SU-DHL-6 (cell line): Measurements from ENCODE around the gene SNTG2.

Experiments
- H2AFZ ChIP-seq: fragments of 200-600 bp; sonication (generic); 2 replicates; pipeline ENCODE4 v1.6.1; 2014; ENCODE audit warnings: low read depth, mild to moderate bottlenecking, moderate library complexity, mixed read lengths, antibody characterized with exemption, low read length; ENCODE audit not compliant: severe bottlenecking
- H3F3A ChIP-seq: fragments of 200-600 bp; shearing (Covaris generic); 2 replicates; pipeline ENCODE4 v1.6.0; 2016; ENCODE audit warnings: antibody characterized with exemption, mild to moderate bottlenecking; ENCODE audit not compliant: insufficient read depth
- H3K27ac ChIP-seq: fragments of 200-600 bp; sonication (generic); 2 replicates; pipeline ENCODE4 v1.5.1; 2016; ENCODE audit warnings: low read depth, mild to moderate bottlenecking, low read length, moderate library complexity, mixed read lengths
- H3K27me3 ChIP-seq: fragments of 200-600 bp; sonication (generic), shearing (Covaris generic); 2 replicates; pipeline ENCODE4 v1.6.0; 2014; ENCODE audit warnings: mild to moderate bottlenecking, low read length
- H3K36me3 ChIP-seq: fragments of 200-600 bp; sonication (generic); 2 replicates; pipeline ENCODE4 v1.6.1; 2014; ENCODE audit warnings: mild to moderate bottlenecking, low read length, mixed read lengths
- H3K4me2 ChIP-seq: fragments of 300-600, 200-600 bp; shearing (Covaris generic), sonication (generic); 2 replicates; pipeline ENCODE4 v1.6.0; 2014; ENCODE audit warnings: low read length, low read depth, mild to moderate bottlenecking; ENCODE audit not compliant: poor library complexity, severe bottlenecking
- H3K4me3 ChIP-seq: fragments of 200-600 bp; sonication (generic); 2 replicates; pipeline ENCODE4 v1.5.1; 2014; ENCODE audit warnings: antibody characterized with exemption, low read length, mild to moderate bottlenecking, mixed read lengths; ENCODE audit not compliant: insufficient read depth, poor library complexity, severe bottlenecking
- H3K79me2 ChIP-seq: fragments of 200-600 bp; sonication (generic); 2 replicates; pipeline ENCODE4 v1.6.1; 2014; ENCODE audit warnings: mild to moderate bottlenecking, low read length, moderate library complexity; ENCODE audit not compliant: insufficient read depth
- H3K9ac ChIP-seq: fragments of 200-600 bp; sonication (generic); 2 replicates; pipeline ENCODE4 v1.7.0; 2014; ENCODE audit warnings: mild to moderate bottlenecking, low read length
- H3K9me2 ChIP-seq: fragments of 200-600 bp; sonication (generic); replicated peaks from 2 replicates; pipeline ENCODE4 v1.6.1; 2014; ENCODE audit warnings: low read length; ENCODE audit not compliant: insufficient read depth
- H3K9me3 ChIP-seq: fragments of 200-600 bp; sonication (generic); 2 replicates; pipeline ENCODE4 v1.6.1; 2014; ENCODE audit warnings: low read length, mixed read lengths; ENCODE audit not compliant: insufficient read depth
- H4K20me1 ChIP-seq: fragments of 200-600 bp; sonication (generic); 2 replicates; pipeline ENCODE4 v1.6.1; 2014; ENCODE audit warnings: low read depth, mild to moderate bottlenecking, antibody characterized with exemption, low read length, moderate library complexity, mixed read lengths
- EZH2phosphoT487 ChIP-seq: fragments of 200-600 bp; sonication (generic), shearing (Covaris generic); conservative IDR thresholded peaks from 2 replicates; pipeline ENCODE4 v1.6.1; 2018; ENCODE audit warnings: mild to moderate bottlenecking, antibody characterized with exemption, low read length, moderate library complexity, mixed read lengths
- TF ChIP-seq, protein P1 (sequence below): fragments of 200-600 bp; sonication (generic); IDR thresholded peaks from one replicate; pipeline ENCODE4 v1.5.1; 2017; ENCODE audit warnings: antibody characterized with exemption, mild to moderate bottlenecking, low read length, moderate library complexity; ENCODE audit not compliant: insufficient read depth, poor library complexity, severe bottlenecking

The SNTG2 gene

DNA sequence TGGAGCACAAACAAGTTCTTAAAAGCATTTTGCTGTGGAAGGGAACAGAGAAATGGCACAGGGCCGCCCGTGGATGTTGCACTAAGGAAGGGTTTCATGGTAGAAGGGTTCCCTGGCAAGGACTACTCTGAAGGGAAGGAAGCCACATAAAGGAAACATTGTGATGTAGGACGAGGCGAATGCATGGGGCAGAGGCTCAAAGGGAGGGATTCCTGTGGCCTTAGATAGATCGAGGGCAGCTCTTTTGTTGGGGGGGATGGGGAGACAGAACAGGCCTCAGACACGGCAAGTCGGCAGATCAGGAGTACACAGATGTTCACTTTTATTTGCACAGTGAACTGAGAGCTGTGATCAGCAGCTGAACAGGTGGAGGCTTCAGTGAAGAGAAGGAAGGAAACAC, 205.4 kb downstream of the SNTG2 start:
- Histone ChIP-seq H3K79me2 (no peaks in the 10 kb centered on the region), H3K4me2 (no peak overlapping the region), H4K20me1 (no peaks in the 10 kb centered on the region), H3F3A (no peaks in the 10 kb centered on the region), H2AFZ (no peak overlapping the region), H3K36me3 (no peaks in the 10 kb centered on the region), H3K4me3 (no peak overlapping the region), H3K9ac (no peak overlapping the region), H3K27me3 (no peaks in the 10 kb centered on the region), H3K27ac (no peak overlapping the region), H3K9me3 (no peaks in the 10 kb centered on the region), H3K9me2 (no peaks in the 10 kb centered on the region)
- no peak for TF ChIP-seq EZH2phosphoT487
- TF ChIP-seq, protein P1, sequence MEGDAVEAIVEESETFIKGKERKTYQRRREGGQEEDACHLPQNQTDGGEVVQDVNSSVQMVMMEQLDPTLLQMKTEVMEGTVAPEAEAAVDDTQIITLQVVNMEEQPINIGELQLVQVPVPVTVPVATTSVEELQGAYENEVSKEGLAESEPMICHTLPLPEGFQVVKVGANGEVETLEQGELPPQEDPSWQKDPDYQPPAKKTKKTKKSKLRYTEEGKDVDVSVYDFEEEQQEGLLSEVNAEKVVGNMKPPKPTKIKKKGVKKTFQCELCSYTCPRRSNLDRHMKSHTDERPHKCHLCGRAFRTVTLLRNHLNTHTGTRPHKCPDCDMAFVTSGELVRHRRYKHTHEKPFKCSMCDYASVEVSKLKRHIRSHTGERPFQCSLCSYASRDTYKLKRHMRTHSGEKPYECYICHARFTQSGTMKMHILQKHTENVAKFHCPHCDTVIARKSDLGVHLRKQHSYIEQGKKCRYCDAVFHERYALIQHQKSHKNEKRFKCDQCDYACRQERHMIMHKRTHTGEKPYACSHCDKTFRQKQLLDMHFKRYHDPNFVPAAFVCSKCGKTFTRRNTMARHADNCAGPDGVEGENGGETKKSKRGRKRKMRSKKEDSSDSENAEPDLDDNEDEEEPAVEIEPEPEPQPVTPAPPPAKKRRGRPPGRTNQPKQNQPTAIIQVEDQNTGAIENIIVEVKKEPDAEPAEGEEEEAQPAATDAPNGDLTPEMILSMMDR: no peak

DNA sequence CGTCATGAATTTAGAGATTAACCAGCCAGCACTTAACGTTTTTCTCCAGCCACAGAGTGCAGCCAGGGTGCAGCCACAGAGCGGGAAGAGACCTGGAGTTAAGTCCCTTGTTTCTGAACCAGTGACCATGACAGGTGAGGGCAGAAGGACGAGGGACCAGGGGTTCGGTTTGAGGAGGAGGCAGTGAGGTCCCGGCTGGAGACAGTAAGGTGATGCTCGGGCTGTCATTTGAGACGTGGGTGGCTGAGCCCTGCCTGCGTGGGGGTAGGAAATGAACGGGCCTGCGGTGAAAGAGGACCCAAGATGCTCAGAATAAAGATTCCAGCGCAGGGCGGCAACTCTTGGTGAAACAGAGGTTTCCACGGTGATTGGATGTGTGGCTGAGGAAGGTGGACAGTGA, 205.9 kb downstream of the SNTG2 start:
- no peaks in the 10 kb centered on the region for H3K79me2 ChIP-seq
- H3K9ac ChIP-seq: no peak overlapping the region
- no peaks in the 10 kb centered on the region for H3K9me3 ChIP-seq
- H3K4me3 ChIP-seq: no peak overlapping the region
- H2AFZ ChIP-seq: no peak overlapping the region
- no peaks in the 10 kb centered on the region for H3K9me2 ChIP-seq
- H3K27me3 ChIP-seq: no peaks in the 10 kb centered on the region
- no peak overlapping the region for H3K4me2 ChIP-seq
- no peak overlapping the region for H3K27ac ChIP-seq
- no peaks in the 10 kb centered on the region for H3K36me3 ChIP-seq
- no peaks in the 10 kb centered on the region for H4K20me1 ChIP-seq
- no peaks in the 10 kb centered on the region for H3F3A ChIP-seq
- TF ChIP-seq, protein P1: no peak
- no peak for TF ChIP-seq EZH2phosphoT487

DNA sequence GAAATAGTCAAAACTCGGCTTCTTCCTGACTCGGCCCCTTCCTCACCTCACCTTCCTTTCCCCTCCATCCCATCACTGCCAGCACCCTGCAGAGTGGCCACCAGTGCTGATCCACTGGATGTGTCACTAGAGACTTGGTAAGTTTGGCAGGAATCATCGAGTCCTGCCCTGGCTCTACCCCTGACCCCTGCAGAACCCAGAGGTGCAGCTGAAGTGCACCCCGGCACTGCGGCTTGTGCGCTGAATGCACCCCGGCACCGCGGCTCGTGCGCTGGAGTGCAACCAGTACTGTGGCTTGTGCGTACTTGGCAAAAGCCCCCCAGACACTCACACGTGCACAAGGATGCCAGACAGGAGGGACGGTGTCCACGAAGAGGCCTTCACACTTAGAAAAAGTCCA, 206.5 kb downstream of the SNTG2 start:
- H3F3A ChIP-seq: no peaks in the 10 kb centered on the region
- H3K27me3 ChIP-seq: no peaks in the 10 kb centered on the region
- H3K36me3 ChIP-seq: no peaks in the 10 kb centered on the region
- H4K20me1 ChIP-seq: no peaks in the 10 kb centered on the region
- H3K9me2 ChIP-seq: no peaks in the 10 kb centered on the region
- H3K79me2 ChIP-seq: no peaks in the 10 kb centered on the region
- no peaks in the 10 kb centered on the region for H3K9me3 ChIP-seq
- H3K9ac ChIP-seq: no peak overlapping the region
- H3K27ac ChIP-seq: no peak overlapping the region
- no peak overlapping the region for H3K4me2 ChIP-seq
- no peak overlapping the region for H2AFZ ChIP-seq
- no peak overlapping the region for H3K4me3 ChIP-seq
- TF ChIP-seq, protein P1: no peak
- no peak for TF ChIP-seq EZH2phosphoT487
